ENCODE results near the gene MEI4. TPM values are rescaled to one million over a fixed set of nuclear protein-coding genes. Genes with fewer than 3 reads are reported as not detected.

Gene MEI4
- total and polyA plus RNA-seq, 2 of the 8 experiments (the other 6 are each of a cell fraction or from before 2014, with no cell fraction given) = 0.05 to 0.24 TPM

DNA sequence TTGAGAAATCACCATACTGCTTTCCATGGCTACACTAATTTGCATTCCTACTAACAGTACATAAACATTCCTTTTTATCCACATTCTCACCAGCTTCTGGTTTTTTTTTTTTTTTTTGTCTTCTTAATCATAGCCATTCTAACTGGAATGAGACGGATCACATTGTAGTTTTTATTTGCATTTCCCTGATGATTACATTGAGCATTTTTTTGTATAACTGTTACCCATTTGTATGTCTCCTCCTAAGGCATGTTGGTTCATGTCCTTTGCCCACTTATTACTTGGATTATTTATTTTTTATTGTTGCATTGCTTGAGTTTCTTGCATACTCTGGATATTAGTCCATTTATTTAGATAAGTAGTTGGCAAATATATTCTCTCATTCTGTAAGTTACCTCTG lies 258.0 kb downstream of the MEI4 start:
- Histone ChIP-seq H3K79me2 (ENCODE audit: control insufficient read depth in 1 of 2, insufficient read depth in 2 of 2, low read length in 2 of 2) (no peaks in the 10 kb centered on the region), H2BK5ac (ENCODE audit: low read depth, low read length) (no peak overlapping the region), H3K14ac (ENCODE audit: insufficient read length) (no peak overlapping the region), H4K5ac (ENCODE audit: insufficient read length, low read depth, low read length) (no peak overlapping the region), H2BK120ac (replicated peaks; ENCODE audit: low read depth, low read length) (no peak overlapping the region), H3K23ac (ENCODE audit: insufficient read length) (no peak overlapping the region), H3K79me1 (ENCODE audit: low read depth, low read length) (no peaks in the 10 kb centered on the region), H4K8ac (ENCODE audit: extremely low read depth, insufficient read depth, low read length) (no peak overlapping the region), H3K9ac (replicated peaks in 1 of 4; ENCODE audit: extremely low read depth in 1 of 4, low read depth in 3 of 4, low read length in 3 of 4) (no peak overlapping the region), H3K23me2 (ENCODE audit: low read depth, low read length) (no peaks in the 10 kb centered on the region), H3K4ac (replicated peaks; ENCODE audit: insufficient read length, low read depth, low read length) (no peak overlapping the region), H2BK12ac (ENCODE audit: low read depth, low read length) (no peak overlapping the region), H3K9me3 (ENCODE audit: insufficient read depth in 2 of 2, low read depth in 1 of 2, low read length in 1 of 2) (no peaks in the 10 kb centered on the region), H3K4me2 (ENCODE audit: insufficient read depth in 1 of 2, low read depth in 2 of 2, low read length in 2 of 2) (no peak overlapping the region), H2BK15ac (ENCODE audit: low read length) (no peak overlapping the region), H3K4me1 (replicated peaks in 1 of 4; ENCODE audit: control insufficient read depth in 3 of 4, insufficient read depth in 4 of 4, low read length in 3 of 4) (no peaks in the 10 kb centered on the region), H4K20me1 (replicated peaks in 1 of 2; ENCODE audit: control insufficient read depth in 1 of 2, insufficient read depth in 2 of 2, low read length in 2 of 2) (no peaks in the 10 kb centered on the region), H2AK5ac (ENCODE audit: low read depth, low read length) (no peak overlapping the region), H3K18ac (ENCODE audit: extremely low read depth, low read length) (no peak overlapping the region), H2AFZ (ENCODE audit: low read length) (no peak overlapping the region), H3K27me3 (replicated peaks in 1 of 4; ENCODE audit: control insufficient read depth in 3 of 4, extremely low read depth in 1 of 4, insufficient read depth in 3 of 4, low read length in 3 of 4) (no peaks in the 10 kb centered on the region), H2BK20ac (ENCODE audit: low read length) (no peak overlapping the region), H3K27ac (ENCODE audit: low read depth, low read length) (no peak overlapping the region), H3K56ac (replicated peaks; ENCODE audit: insufficient read length, low read depth, low read length) (no peak overlapping the region), H4K91ac (replicated peaks; ENCODE audit: insufficient read length, low read length) (no peak overlapping the region), H3K36me3 (ENCODE audit: control insufficient read depth in 2 of 4, insufficient read depth in 4 of 4, low read length in 3 of 4) (no peaks in the 10 kb centered on the region), H3K4me3 (ENCODE audit: extremely low read depth in 1 of 4, insufficient read depth in 2 of 4, low read depth in 3 of 4, low read length in 4 of 4) (no peak overlapping the region)
- no peak for TF ChIP-seq SIX5 (IDR thresholded peaks at IDR 0.05; ENCODE audit: low read depth, low read length)
- FAIRE-seq (no peak), DNase-seq (ENCODE audit: low read depth in 1 of 2, low spot score in 2 of 2) (no peak)
- ChIA-PET POLR2A (ENCODE audit: partially characterized antibody) (no interaction called here), CTCF (ENCODE audit: partially characterized antibody) (interaction anchor here (0.9 kb wide), 1 partner anchor 291 kb away, joined by 3 read pairs; no protein-coding TSS in a partner anchor)
- 80% methylated on average over 1 of the region's 1 CpG; no CpG with 5 or more reads in 1 of the 2 experiments for WGBS, 2 experiments (ENCODE audit: extremely low coverage in 1 of 2, insufficient coverage in 1 of 2, insufficient read length in 1 of 2, insufficient replicate concordance in 2 of 2, low coverage in 1 of 2, low lambda C conversion rate in 2 of 2, missing lambda C conversion rate in 1 of 2)

All from H1 (cell line).